Camera-type eye (tissue), 1 donor: ENCODE results near the gene PRKCD. TPM values are rescaled to one million over a fixed set of nuclear protein-coding genes. Genes with fewer than 3 reads are reported as not detected.

Experiments used
- total RNA-seq: library from RNA; depleted of rRNA; stranded (reverse); fragments of >200 nt; gene quantifications from one replicate; pipeline ENCODE4 v1.2.3, GENCODE V29; 2014

PRKCD gene
- 5.9 TPM for total RNA-seq

DNA sequence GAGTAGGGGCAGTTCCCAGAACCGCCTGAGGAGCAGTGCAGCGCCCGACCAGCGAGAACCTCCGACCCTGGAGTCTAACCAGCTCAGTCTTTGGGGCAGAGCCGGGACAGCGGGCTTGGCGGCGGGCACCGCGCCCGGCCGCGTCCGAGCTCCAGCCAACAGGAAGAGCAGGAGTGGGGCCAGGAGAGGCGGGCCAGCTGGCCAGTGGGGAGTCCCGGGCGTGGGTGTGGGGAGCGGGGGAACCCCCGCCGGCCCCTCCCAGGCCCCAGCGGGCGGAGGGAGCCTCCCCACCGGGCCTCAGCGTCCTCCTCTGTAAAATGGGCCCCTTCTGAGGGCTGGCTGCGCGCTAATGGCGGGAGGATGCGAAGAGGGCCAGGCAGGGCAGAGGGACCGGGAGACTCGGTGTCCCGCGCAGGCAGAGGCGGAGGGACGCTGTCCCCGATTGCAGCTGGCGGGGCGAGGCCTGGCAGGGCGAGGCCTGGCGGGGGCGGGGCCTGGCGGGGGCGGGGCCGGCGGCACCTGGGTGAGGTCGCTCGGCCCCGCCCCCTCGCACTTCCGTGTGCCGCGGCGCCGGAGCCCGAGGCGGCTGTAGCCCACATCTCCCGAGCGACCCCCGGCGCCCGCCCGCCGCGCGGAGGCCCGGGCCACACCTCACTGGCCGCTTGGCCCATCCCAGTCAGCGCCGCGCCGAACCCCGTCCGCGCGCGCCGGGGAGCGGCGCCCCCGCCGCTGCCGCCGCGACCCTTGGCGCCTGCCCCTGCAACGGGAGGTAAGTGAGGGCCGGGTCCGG lies at the start of gene PRKCD:
Gene PRKCD, plus strand, starts transcription at position 550 of the 790 bp plus-strand sequence. CDS start 17,214 bp downstream, outside the sequence.

DNA sequence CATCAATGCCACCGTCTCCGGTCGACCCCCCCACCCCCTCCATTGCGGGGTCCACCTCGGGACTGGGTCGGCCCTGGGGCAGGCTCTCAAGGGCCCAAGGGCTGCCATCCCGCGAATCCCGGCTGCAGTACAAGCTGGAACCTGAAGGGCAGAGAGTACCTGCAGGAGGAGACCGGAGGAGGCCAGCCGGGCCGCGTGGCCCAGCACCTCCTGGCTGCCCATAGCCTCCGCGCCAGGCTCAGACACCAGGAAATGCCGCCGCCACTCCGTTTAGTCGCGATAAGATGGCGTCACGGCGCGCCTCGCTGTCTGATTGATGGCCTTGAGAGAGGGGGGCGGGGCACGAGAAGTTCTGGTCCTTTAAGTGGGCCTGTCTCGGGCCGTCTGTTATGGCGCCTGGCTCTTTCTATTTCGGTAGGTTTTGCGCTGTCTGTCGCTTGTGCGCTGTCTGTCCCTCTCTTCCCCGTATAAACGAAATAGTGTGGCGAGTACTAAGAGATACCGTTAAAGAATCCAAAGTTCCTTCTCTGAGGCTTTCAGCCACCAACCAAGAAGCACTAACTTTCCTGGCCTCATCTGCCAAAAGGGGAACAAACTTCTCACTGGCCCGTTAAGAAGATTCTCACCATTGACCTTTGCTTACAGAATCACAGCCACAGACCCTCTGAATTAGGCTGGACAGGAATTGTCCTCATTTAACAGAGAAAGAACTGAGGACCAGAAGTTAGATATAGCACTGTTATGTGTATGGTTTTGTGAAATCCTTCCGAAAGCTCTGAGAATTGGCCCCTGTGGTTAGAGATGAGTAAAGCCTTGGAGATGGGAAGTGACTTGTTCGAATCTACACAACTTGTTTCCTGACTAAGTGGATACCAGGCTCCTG lies 30.6 kb upstream of the PRKCD start, which contains the start of gene RFT1:
Gene RFT1, minus strand, starts transcription at position 257 of the 883 bp plus-strand sequence. Its CDS starts 35 bp downstream, at position 222.

Other genes starting within 250 kb of the PRKCD start
- 25.1 TPM for gene SFMBT1, start 115.1 kb upstream of the PRKCD start, total RNA-seq
- gene RFT1, start 30.8 kb upstream of the PRKCD start, total RNA-seq = 16.8 TPM
- 128 TPM for gene TKT, start 94.8 kb downstream of the PRKCD start, total RNA-seq
- 31.5 TPM for gene DCP1A, start 186.3 kb downstream of the PRKCD start, total RNA-seq